Osteoblast (primary cell): Measurements from ENCODE around the gene FAM50A. TPM values are rescaled to one million over a fixed set of nuclear protein-coding genes. Genes with fewer than 3 reads are reported as not detected.

Source experiments
- DNase-seq: peaks from one replicate; pipeline ENCODE4 v3.0.0; 2011; ENCODE audit warnings: low spot score, mixed read lengths; ENCODE audit not compliant: insufficient read length; ENCODE audit errors: missing footprints
- H2AFZ ChIP-seq: 2 replicates; pipeline ENCODE4 v1.6.0; 2011; ENCODE audit warnings: mild to moderate bottlenecking, low read length
- H3K27ac ChIP-seq: 2 replicates; pipeline ENCODE4 v1.5.1; 2011; ENCODE audit warnings: mild to moderate bottlenecking, low read depth, low read length, moderate library complexity
- H3K27me3 ChIP-seq: 2 replicates; pipeline ENCODE4 v1.6.0; 2012; ENCODE audit warnings: mild to moderate bottlenecking, control low read depth, inconsistent platforms, low read length, moderate library complexity; ENCODE audit not compliant: insufficient read depth
- H3K36me3 ChIP-seq: 2 replicates; pipeline ENCODE4 v1.5.1; 2011; ENCODE audit warnings: mild to moderate bottlenecking, low read length, control low read depth, moderate library complexity; ENCODE audit not compliant: insufficient read depth
- H3K4me1 ChIP-seq: 2 replicates; pipeline ENCODE4 v1.5.1; 2011; ENCODE audit warnings: mild to moderate bottlenecking, low read length, control low read depth, moderate library complexity; ENCODE audit not compliant: insufficient read depth
- H3K4me2 ChIP-seq: 2 replicates; pipeline ENCODE4 v1.6.0; 2011; ENCODE audit warnings: mild to moderate bottlenecking, low read length; ENCODE audit not compliant: insufficient read depth
- H3K4me3 ChIP-seq: fragments of 200-600 bp; sonication (generic); 3 replicates; pipeline ENCODE4 v1.5.1; 2012; ENCODE audit warnings: mild to moderate bottlenecking, low read length, inconsistent platforms; ENCODE audit not compliant: insufficient read depth
- H3K79me2 ChIP-seq: 2 replicates; pipeline ENCODE4 v1.6.0; 2012; ENCODE audit warnings: mild to moderate bottlenecking, low read length, control low read depth, inconsistent platforms; ENCODE audit not compliant: insufficient read depth
- H3K9me3 ChIP-seq: 2 replicates; pipeline ENCODE4 v1.5.1; 2011; ENCODE audit warnings: low read depth, low read length, control low read depth
- H4K20me1 ChIP-seq: 2 replicates; pipeline ENCODE4 v1.6.0; 2012; ENCODE audit warnings: mild to moderate bottlenecking, low read length, control low read depth; ENCODE audit not compliant: insufficient read depth
- CTCF ChIP-seq: IDR thresholded peaks from 2 replicates; pipeline ENCODE4 v1.5.1; 2011; ENCODE audit warnings: mild to moderate bottlenecking, low read depth, low read length, moderate library complexity; ENCODE audit errors: extremely low read depth
- total RNA-seq: library from RNA; depleted of rRNA; stranded (reverse); fragments of >200 nt; gene quantifications from 2 replicates; pipeline ENCODE4 v1.2.3, GENCODE V29; 2012

Gene FAM50A
- total RNA-seq, 1 donor, result 48.1 TPM

- Histone ChIP-seq H3K4me3 (no peak overlapping the region), H3K27ac (no peak overlapping the region), H3K9me3 (no peaks in the 10 kb centered on the region), H3K79me2 (peaks cover 70% of the 10 kb centered on the region), H3K4me1 (peaks cover 19% of the 10 kb centered on the region), H2AFZ (no peak overlapping the region), H4K20me1 (peaks cover 43% of the 10 kb centered on the region), H3K36me3 (peaks cover 36% of the 10 kb centered on the region), H3K27me3 (no peaks in the 10 kb centered on the region), H3K4me2 (no peak overlapping the region)
- no peak for TF ChIP-seq CTCF
- DNase-seq, result peak; percentile 78
Measured at GRCh38 chrX:154441984-154442707, 1.8 kb upstream of the FAM50A start.

- peak; percentile 86 for DNase-seq
- H4K20me1 ChIP-seq, result peaks cover 34% of the 10 kb centered on the region
- peak overlapping the region; percentile 76 for H3K4me3 ChIP-seq
- H3K9me3 ChIP-seq, result no peaks in the 10 kb centered on the region
- peaks cover 15% of the 10 kb centered on the region for H3K4me1 ChIP-seq
- no peak overlapping the region for H2AFZ ChIP-seq
- H3K79me2 ChIP-seq, result peaks cover 69% of the 10 kb centered on the region
- peak overlapping the region; percentile 37 for H3K4me2 ChIP-seq
- TF ChIP-seq CTCF, result no peak
- H3K36me3 ChIP-seq, result peaks cover 43% of the 10 kb centered on the region
- H3K27ac ChIP-seq, result peak overlapping the region; percentile 42
- no peaks in the 10 kb centered on the region for H3K27me3 ChIP-seq
Measured at GRCh38 chrX:154443479-154443910, 446 bp upstream of the FAM50A start.

- peak; percentile 89 for DNase-seq
- peaks cover 53% of the 10 kb centered on the region for H3K36me3 ChIP-seq
- peak overlapping the region; percentile 66 for H3K27ac ChIP-seq
- no peak for TF ChIP-seq CTCF
- H4K20me1 ChIP-seq, result peaks cover 24% of the 10 kb centered on the region
- no peak overlapping the region for H2AFZ ChIP-seq
- H3K9me3 ChIP-seq, result no peaks in the 10 kb centered on the region
- peak overlapping the region; percentile 76 for H3K4me2 ChIP-seq
- no peaks in the 10 kb centered on the region for H3K27me3 ChIP-seq
- peaks cover 10% of the 10 kb centered on the region for H3K4me1 ChIP-seq
- peaks cover 56% of the 10 kb centered on the region for H3K79me2 ChIP-seq
- H3K4me3 ChIP-seq, result peak overlapping the region; percentile 76
Measured at GRCh38 chrX:154444755-154445246, 860 bp downstream of the FAM50A start.

GRCh38 chrX:154445776-154446175 is 1.8 kb downstream of the FAM50A start:
- no peak overlapping the region for H3K4me3 ChIP-seq
- no peaks in the 10 kb centered on the region for H3K9me3 ChIP-seq
- H4K20me1 ChIP-seq, result peaks cover 17% of the 10 kb centered on the region
- no peak overlapping the region for H3K27ac ChIP-seq
- no peak for DNase-seq
- no peak for TF ChIP-seq CTCF
- no peak overlapping the region for H2AFZ ChIP-seq
- peaks cover 46% of the 10 kb centered on the region for H3K79me2 ChIP-seq
- no peaks in the 10 kb centered on the region for H3K27me3 ChIP-seq
- H3K4me1 ChIP-seq, result peaks cover 10% of the 10 kb centered on the region
- no peak overlapping the region for H3K4me2 ChIP-seq
- peaks cover 50% of the 10 kb centered on the region for H3K36me3 ChIP-seq
